Measurements from ENCODE around the gene MCRIP1. TPM values are rescaled to one million over a fixed set of nuclear protein-coding genes. Genes with fewer than 3 reads are reported as not detected.

The MCRIP1 gene
- total RNA-seq, 2 experiments from 2014 or later, result 67.4 to 68.3 TPM

GRCh38 chr17:81802856-81803643, 30.0 kb downstream of the MCRIP1 start:
- DNase-seq, result no peak
- intact Hi-C loops (cut with micrococcal nuclease), result no loop called here
- POLR2A ChIA-PET, result no interaction called here
- CTCF ChIA-PET, result no interaction called here
- H3K4me3 Mint-ChIP-seq, result no peak overlapping the region
- H3K27ac Mint-ChIP-seq, result no peak overlapping the region
- H3K27me3 Mint-ChIP-seq, result peaks cover 33% of the 10 kb centered on the region
- no peaks in the 10 kb centered on the region for H3K36me3 Mint-ChIP-seq
- no peaks in the 10 kb centered on the region for H3K4me1 Mint-ChIP-seq (ENCODE audit: low read depth)
- no peaks in the 10 kb centered on the region for H3K9me3 Mint-ChIP-seq

- no peak overlapping the region for H3K4me3 Mint-ChIP-seq
- no peaks in the 10 kb centered on the region for H3K36me3 Mint-ChIP-seq
- H3K27ac Mint-ChIP-seq, result no peak overlapping the region
- no peaks in the 10 kb centered on the region for H3K4me1 Mint-ChIP-seq (ENCODE audit: low read depth)
- intact Hi-C loops (cut with micrococcal nuclease), result no loop called here
- peaks cover 31% of the 10 kb centered on the region for H3K27me3 Mint-ChIP-seq
- no peaks in the 10 kb centered on the region for H3K9me3 Mint-ChIP-seq
- ChIA-PET POLR2A (no interaction called here), CTCF (no interaction called here)
- no peak for DNase-seq
These were observed 30.9 kb downstream of the MCRIP1 start for GRCh38 chr17:81802048-81802758.

- CTCF ChIA-PET, result no interaction called here
These were observed 31.8 kb downstream of the MCRIP1 start for GRCh38 chr17:81801327-81801726.

GRCh38 chr17:81794509-81794908, 38.6 kb downstream of the MCRIP1 start:
- CTCF ChIA-PET, result no interaction called here

More at GRCh38 chr17:81801327-81801726, 31.8 kb downstream of the MCRIP1 start:
- intact Hi-C loops (cut with micrococcal nuclease), result no loop called here
- POLR2A ChIA-PET, result no interaction called here
- Mint-ChIP-seq H3K9me3 (no peaks in the 10 kb centered on the region), H3K4me3 (no peak overlapping the region), H3K4me1 (ENCODE audit: low read depth) (no peaks in the 10 kb centered on the region), H3K36me3 (no peaks in the 10 kb centered on the region), H3K27ac (no peak overlapping the region), H3K27me3 (peaks cover 31% of the 10 kb centered on the region)
- DNase-seq, result no peak

GRCh38 chr17:81794074-81794476, 39.0 kb downstream of the MCRIP1 start:
- DNase-seq, result no peak
- no peaks in the 10 kb centered on the region for H3K4me1 Mint-ChIP-seq (ENCODE audit: low read depth)

More at GRCh38 chr17:81794509-81794908, 38.6 kb downstream of the MCRIP1 start:
- no peak for DNase-seq
- H3K36me3 Mint-ChIP-seq, result no peaks in the 10 kb centered on the region
- H3K4me1 Mint-ChIP-seq (ENCODE audit: low read depth), result no peaks in the 10 kb centered on the region
- no peaks in the 10 kb centered on the region for H3K9me3 Mint-ChIP-seq
- POLR2A ChIA-PET, result no interaction called here
- no peak overlapping the region for H3K4me3 Mint-ChIP-seq
- intact Hi-C loops (cut with micrococcal nuclease), result no loop called here
- H3K27ac Mint-ChIP-seq, result no peak overlapping the region
- no peaks in the 10 kb centered on the region for H3K27me3 Mint-ChIP-seq

GRCh38 chr17:81792675-81793615, 40.1 kb downstream of the MCRIP1 start:
- no peaks in the 10 kb centered on the region for H3K4me1 Mint-ChIP-seq (ENCODE audit: low read depth)
- no peak overlapping the region for H3K27ac Mint-ChIP-seq
- H3K9me3 Mint-ChIP-seq, result no peaks in the 10 kb centered on the region
- H3K36me3 Mint-ChIP-seq, result no peaks in the 10 kb centered on the region
- CTCF ChIA-PET, result no interaction called here
- POLR2A ChIA-PET, result no interaction called here
- no peaks in the 10 kb centered on the region for H3K27me3 Mint-ChIP-seq
- H3K4me3 Mint-ChIP-seq, result no peak overlapping the region
- no peak for DNase-seq
- intact Hi-C loops (cut with micrococcal nuclease), result no loop called here

More at GRCh38 chr17:81794074-81794476, 39.0 kb downstream of the MCRIP1 start:
- POLR2A ChIA-PET, result no interaction called here
- intact Hi-C loops (cut with micrococcal nuclease), result no loop called here
- CTCF ChIA-PET, result no interaction called here
- Mint-ChIP-seq H3K27ac (no peak overlapping the region), H3K9me3 (no peaks in the 10 kb centered on the region), H3K36me3 (no peaks in the 10 kb centered on the region), H3K27me3 (no peaks in the 10 kb centered on the region), H3K4me3 (no peak overlapping the region)

Other genes with a start within 250 kb of the MCRIP1 start
- 10 to 100 TPM; 78.4 to 93.2 TPM for gene NPLOC4, start 196.2 kb downstream of the MCRIP1 start, total RNA-seq
- under 1 TPM; 0.36 to 0.45 TPM for gene TSPAN10, start 196.1 kb downstream of the MCRIP1 start, total RNA-seq
- 1 to 10 TPM; 1.1 to 1.5 TPM for gene PDE6G, start 176.7 kb downstream of the MCRIP1 start, total RNA-seq
- gene OXLD1, start 166.7 kb downstream of the MCRIP1 start, total RNA-seq, result 10 to 100 TPM; 49.6 to 57.7 TPM
- 10 to 100 TPM; 34.0 to 36.8 TPM for gene CCDC137, start 166.6 kb downstream of the MCRIP1 start, total RNA-seq
- gene ARL16, start 149.5 kb downstream of the MCRIP1 start, total RNA-seq, result 10 to 100 TPM; 15.1 to 17.1 TPM
- gene HGS, start 149.3 kb downstream of the MCRIP1 start, total RNA-seq, result 100 to 1,000 TPM in 1 of 2 experiments, 10 to 100 TPM in 1; 96.9 to 111 TPM
- 100 to 1,000 TPM; 112 to 118 TPM for gene MRPL12, start 129.9 kb downstream of the MCRIP1 start, total RNA-seq
- 10 to 100 TPM; 25.1 to 25.7 TPM for gene SLC25A10, start 121.0 kb downstream of the MCRIP1 start, total RNA-seq
- not detected for gene GCGR, start 29.1 kb downstream of the MCRIP1 start, total RNA-seq
- not detected for gene PPP1R27, start 1.8 kb upstream of the MCRIP1 start, total RNA-seq
- gene P4HB, start 27.2 kb upstream of the MCRIP1 start, total RNA-seq, result 100 to 1,000 TPM; 358 to 367 TPM
- 100 to 1,000 TPM; 526 to 531 TPM for gene ARHGDIA, start 38.0 kb upstream of the MCRIP1 start, total RNA-seq
- gene ALYREF, start 58.3 kb upstream of the MCRIP1 start, total RNA-seq, result 100 to 1,000 TPM; 208 to 210 TPM
- 100 to 1,000 TPM; 172 to 173 TPM for gene ANAPC11, start 58.4 kb upstream of the MCRIP1 start, total RNA-seq
- not detected for gene NPB, start 68.9 kb upstream of the MCRIP1 start, total RNA-seq
- 10 to 100 TPM; 28.8 to 29.7 TPM for gene PCYT2, start 78.1 kb upstream of the MCRIP1 start, total RNA-seq
- gene SIRT7, start 84.9 kb upstream of the MCRIP1 start, total RNA-seq, result 10 to 100 TPM; 32.0 to 33.1 TPM
- 10 to 100 TPM; 23.4 to 24.1 TPM for gene MAFG, start 94.4 kb upstream of the MCRIP1 start, total RNA-seq
- gene PYCR1, start 104.0 kb upstream of the MCRIP1 start, total RNA-seq, result 10 to 100 TPM; 88.9 to 89.8 TPM
- not detected for gene MYADML2, start 113.9 kb upstream of the MCRIP1 start, total RNA-seq
- gene NOTUM, start 127.9 kb upstream of the MCRIP1 start, total RNA-seq, result under 1 TPM; 0.22 to 0.40 TPM
- 10 to 100 TPM; 25.4 to 27.1 TPM for gene ASPSCR1, start 144.3 kb upstream of the MCRIP1 start, total RNA-seq
- gene CENPX, start 189.6 kb upstream of the MCRIP1 start, total RNA-seq, result 10 to 100 TPM; 83.0 to 85.8 TPM
- 10 to 100 TPM; 16.3 to 19.0 TPM for gene LRRC45, start 190.0 kb upstream of the MCRIP1 start, total RNA-seq
- gene RAC3, start 198.4 kb upstream of the MCRIP1 start, total RNA-seq, result 1 to 10 TPM; 6.3 to 8.1 TPM
- 100 to 1,000 TPM; 105 to 115 TPM for gene DCXR, start 204.4 kb upstream of the MCRIP1 start, total RNA-seq
- gene RFNG, start 218.5 kb upstream of the MCRIP1 start, total RNA-seq, result 10 to 100 TPM; 16.5 to 17.5 TPM
- gene GPS1, start 218.6 kb upstream of the MCRIP1 start, total RNA-seq, result 10 to 100 TPM; 86.8 to 89.1 TPM
- 100 to 1,000 TPM; 118 to 131 TPM for gene DUS1L, start 232.5 kb upstream of the MCRIP1 start, total RNA-seq

All from activated CD4-positive, alpha-beta memory T cell treated with anti-CD3 and anti-CD28 coated beads for 36 hours (primary cell).